Liver (tissue), 9 donors: Measurements from ENCODE around the gene LNX1. TPM values are rescaled to one million over a fixed set of nuclear protein-coding genes. Genes with fewer than 3 reads are reported as not detected.

ENCODE experiments used
- DNase-seq: peaks from one replicate; pipeline ENCODE4 v3.0.0-alpha.2; 2017; ENCODE audit warnings: low spot score
- H3K27ac ChIP-seq, 2 donors: one replicate each; pipeline ENCODE4 v1.7.0; 2013; ENCODE audit warnings: inconsistent platforms in 2 of 2, low read length in 2 of 2, control low read depth in 1 of 2, low read depth in 1 of 2, mild to moderate bottlenecking in 1 of 2
- H3K27me3 ChIP-seq, 4 donors: one replicate each; pipeline versions ENCODE4 v1.6.1 to v1.7.0; 2013; ENCODE audit warnings: low read length in 3 of 4, inconsistent platforms in 1 of 4, mild to moderate bottlenecking in 1 of 4, moderate library complexity in 1 of 4; ENCODE audit not compliant: control insufficient read depth in 4 of 4, insufficient read depth in 4 of 4
- H3K36me3 ChIP-seq, 4 donors: one replicate each; pipeline versions ENCODE4 v1.6.1 to v1.7.0; 2013; ENCODE audit warnings: low read length in 3 of 4, mild to moderate bottlenecking in 3 of 4, low read depth in 1 of 4, moderate library complexity in 1 of 4; ENCODE audit not compliant: control insufficient read depth in 4 of 4, insufficient read depth in 3 of 4
- H3K4me1 ChIP-seq, 4 donors: one replicate each; pipeline versions ENCODE4 v1.6.1 to v1.7.0; 2013; ENCODE audit warnings: low read length in 3 of 4, mild to moderate bottlenecking in 3 of 4, moderate library complexity in 1 of 4; ENCODE audit not compliant: control insufficient read depth in 4 of 4, insufficient read depth in 4 of 4
- H3K4me3 ChIP-seq, 3 donors: one replicate each; pipeline versions ENCODE4 v1.6.1 to v1.7.0; 2013; ENCODE audit warnings: low read length in 3 of 3, control low read depth in 1 of 3, low read depth in 1 of 3, mild to moderate bottlenecking in 1 of 3
- H3K9ac ChIP-seq, 2 donors: one replicate each; pipeline ENCODE4 v1.7.0; 2013; ENCODE audit warnings: low read length in 2 of 2, mild to moderate bottlenecking in 2 of 2, moderate library complexity in 2 of 2, control low read depth in 1 of 2, low read depth in 1 of 2
- H3K9me3 ChIP-seq, 4 donors: one replicate each; pipeline versions ENCODE4 v1.6.1 to v1.7.0; 2013; ENCODE audit warnings: low read length in 3 of 4; ENCODE audit not compliant: control insufficient read depth in 4 of 4
- EGR1 ChIP-seq, 2 donors: IDR thresholded peaks; 2 replicates each; pipeline ENCODE4 v1.6.1; 2016 to 2018; ENCODE audit warnings: antibody characterized with exemption in 2 of 2, low read depth in 2 of 2
- FOXA1 ChIP-seq: IDR thresholded peaks from 2 replicates; pipeline ENCODE4 v1.6.1; 2016; ENCODE audit warnings: antibody characterized with exemption
- FOXA2 ChIP-seq: IDR thresholded peaks from 2 replicates; pipeline ENCODE4 v1.6.1; 2016; ENCODE audit warnings: antibody characterized with exemption
- HNF4A ChIP-seq, 2 donors: conservative IDR thresholded peaks; 2 replicates each; pipeline ENCODE4 v1.6.1; 2016; ENCODE audit warnings: antibody characterized with exemption in 2 of 2, mild to moderate bottlenecking in 2 of 2
- JUND ChIP-seq, 2 donors: IDR thresholded peaks; 2 replicates each; pipeline ENCODE4 v1.6.1; 2016; ENCODE audit warnings: antibody characterized with exemption in 2 of 2
- NR2F2 ChIP-seq: IDR thresholded peaks from 2 replicates; pipeline ENCODE4 v1.6.1; 2016; ENCODE audit warnings: antibody characterized with exemption
- SP1 ChIP-seq: IDR thresholded peaks from 2 replicates; pipeline ENCODE4 v1.6.1; 2018; ENCODE audit warnings: antibody characterized with exemption, mild to moderate bottlenecking
- TAF1 ChIP-seq: conservative IDR thresholded peaks from 2 replicates; pipeline ENCODE4 v1.6.1; 2016; ENCODE audit warnings: antibody characterized with exemption, mild to moderate bottlenecking
- YY1 ChIP-seq: IDR thresholded peaks from 2 replicates; pipeline ENCODE4 v1.6.1; 2016; ENCODE audit warnings: antibody characterized with exemption, mild to moderate bottlenecking
- ZBTB33 ChIP-seq: IDR thresholded peaks from 2 replicates; pipeline ENCODE4 v1.6.1; 2016; ENCODE audit warnings: antibody characterized with exemption
- WGBS: extraction: QIAGEN DNeasy Blood & Tissue Kit; methylation state at CpG from one replicate; pipeline ENCODE4 v1.1.7; 2013; 5-methylcytosine and 5-hydroxymethylcytosine counted together
- polyA plus RNA-seq, 2 donors: library from polyadenylated mRNA; stranded (reverse) in 1 of 2; unstranded in 1 of 2; fragments of 200-250 nt in 1 of 2; fragments of >200 nt in 1 of 2; fragmentation: Nextera tagmentation in 1 of 2; extraction: Ambion mirVana in 1 of 2; gene quantifications; one replicate each; pipeline versions ENCODE4 v1.2.1 to v1.2.3, GENCODE V29; 2013 to 2015
- total RNA-seq, 2 donors: library from RNA; depleted of rRNA; stranded (reverse); fragments of >200 nt; gene quantifications; one replicate each; pipeline ENCODE4 v1.2.3, GENCODE V29; 2014
- TF ChIP-seq, protein P1 (sequence below): IDR thresholded peaks from 2 replicates; pipeline ENCODE4 v1.6.1; 2016; ENCODE audit warnings: antibody characterized with exemption, mild to moderate bottlenecking
- TF ChIP-seq, protein P2 (sequence below): IDR thresholded peaks from 2 replicates; pipeline ENCODE4 v1.6.1; 2016; ENCODE audit warnings: antibody characterized with exemption
- TF ChIP-seq, protein P3 (sequence below): IDR thresholded peaks from 2 replicates; pipeline ENCODE4 v1.6.1; 2016; ENCODE audit warnings: antibody characterized with exemption
- donor health status: healthy.
- donor health status: healthy.
- donor health status: healthy.
- donor health status: healthy.
- donor health status: healthy.

LNX1 gene
- total and polyA plus RNA-seq, 4 donors, result 1.5 to 3.4 (median 2.3) TPM

DNA sequence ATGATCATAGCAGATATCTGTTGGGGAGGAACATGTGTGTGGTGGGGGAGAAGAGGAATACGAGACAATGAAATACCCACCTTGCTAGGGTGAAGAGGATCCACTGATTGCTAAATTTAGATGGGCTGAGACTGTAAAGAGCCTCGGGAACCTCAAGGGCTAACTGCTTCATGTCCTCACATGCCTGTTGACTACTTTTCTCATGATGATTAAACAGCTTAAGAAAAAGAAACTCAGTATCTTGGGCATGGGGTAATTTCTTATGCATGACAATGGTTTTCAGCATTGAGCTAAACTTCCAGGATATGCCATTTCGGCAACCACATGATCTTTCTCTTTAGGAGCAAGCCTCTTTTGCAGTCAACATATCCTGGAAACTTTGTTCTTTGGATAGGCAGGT lies 3.9 kb upstream of the LNX1 start:
- no peaks in the 10 kb centered on the region for H3K36me3 ChIP-seq
- H3K27ac ChIP-seq, result no peak overlapping the region
- H3K9ac ChIP-seq, result no peak overlapping the region
- no peak for DNase-seq
- H3K4me1 ChIP-seq, result peaks cover 0 to 7% (median 3%) of the 10 kb centered on the region in 4 donors
- no peak overlapping the region for H3K4me3 ChIP-seq
- TF ChIP-seq JUND (IDR thresholded peaks at IDR 0.05) (no peak), FOXA1 (no peak), EGR1 (IDR thresholded peaks at IDR 0.05; ENCODE audit: low read depth in 2 of 2) (no peak), YY1 (no peak), ZBTB33 (no peak), FOXA2 (no peak), TAF1 (no peak), SP1 (no peak)
- TF ChIP-seq, protein P1, sequence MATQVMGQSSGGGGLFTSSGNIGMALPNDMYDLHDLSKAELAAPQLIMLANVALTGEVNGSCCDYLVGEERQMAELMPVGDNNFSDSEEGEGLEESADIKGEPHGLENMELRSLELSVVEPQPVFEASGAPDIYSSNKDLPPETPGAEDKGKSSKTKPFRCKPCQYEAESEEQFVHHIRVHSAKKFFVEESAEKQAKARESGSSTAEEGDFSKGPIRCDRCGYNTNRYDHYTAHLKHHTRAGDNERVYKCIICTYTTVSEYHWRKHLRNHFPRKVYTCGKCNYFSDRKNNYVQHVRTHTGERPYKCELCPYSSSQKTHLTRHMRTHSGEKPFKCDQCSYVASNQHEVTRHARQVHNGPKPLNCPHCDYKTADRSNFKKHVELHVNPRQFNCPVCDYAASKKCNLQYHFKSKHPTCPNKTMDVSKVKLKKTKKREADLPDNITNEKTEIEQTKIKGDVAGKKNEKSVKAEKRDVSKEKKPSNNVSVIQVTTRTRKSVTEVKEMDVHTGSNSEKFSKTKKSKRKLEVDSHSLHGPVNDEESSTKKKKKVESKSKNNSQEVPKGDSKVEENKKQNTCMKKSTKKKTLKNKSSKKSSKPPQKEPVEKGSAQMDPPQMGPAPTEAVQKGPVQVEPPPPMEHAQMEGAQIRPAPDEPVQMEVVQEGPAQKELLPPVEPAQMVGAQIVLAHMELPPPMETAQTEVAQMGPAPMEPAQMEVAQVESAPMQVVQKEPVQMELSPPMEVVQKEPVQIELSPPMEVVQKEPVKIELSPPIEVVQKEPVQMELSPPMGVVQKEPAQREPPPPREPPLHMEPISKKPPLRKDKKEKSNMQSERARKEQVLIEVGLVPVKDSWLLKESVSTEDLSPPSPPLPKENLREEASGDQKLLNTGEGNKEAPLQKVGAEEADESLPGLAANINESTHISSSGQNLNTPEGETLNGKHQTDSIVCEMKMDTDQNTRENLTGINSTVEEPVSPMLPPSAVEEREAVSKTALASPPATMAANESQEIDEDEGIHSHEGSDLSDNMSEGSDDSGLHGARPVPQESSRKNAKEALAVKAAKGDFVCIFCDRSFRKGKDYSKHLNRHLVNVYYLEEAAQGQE, result no peak
- TF ChIP-seq, protein P2, sequence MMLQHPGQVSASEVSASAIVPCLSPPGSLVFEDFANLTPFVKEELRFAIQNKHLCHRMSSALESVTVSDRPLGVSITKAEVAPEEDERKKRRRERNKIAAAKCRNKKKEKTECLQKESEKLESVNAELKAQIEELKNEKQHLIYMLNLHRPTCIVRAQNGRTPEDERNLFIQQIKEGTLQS, result no peak
- H3K9me3 ChIP-seq, result no peaks in the 10 kb centered on the region
- H3K27me3 ChIP-seq, result no peaks in the 10 kb centered on the region
- WGBS, result 96% methylated on average over 3 of the region's 3 CpGs

DNA sequence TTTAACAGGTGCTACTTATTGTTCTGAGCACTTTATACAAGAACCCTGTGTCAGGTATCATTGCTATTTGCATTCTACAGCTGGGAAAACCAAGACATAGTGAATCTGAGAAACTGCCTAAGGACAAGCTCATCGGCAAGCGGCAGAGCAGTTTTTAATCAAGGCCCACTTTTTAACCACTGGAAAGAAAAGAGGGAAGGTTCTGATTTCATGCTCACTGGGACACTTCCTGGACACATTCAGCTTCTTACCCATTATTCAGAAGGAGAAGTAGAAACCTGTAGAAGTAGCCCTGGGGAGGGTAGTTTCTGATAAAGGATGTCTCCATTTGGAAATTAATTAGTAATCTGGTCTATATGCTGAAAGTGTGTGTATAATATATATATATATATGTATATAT lies 2.5 kb upstream of the LNX1 start:
- no peak for DNase-seq
- no peak overlapping the region for H3K4me3 ChIP-seq
- 95% methylated on average over 2 of the region's 2 CpGs for WGBS
- no peak overlapping the region for H3K27ac ChIP-seq
- TF ChIP-seq, protein P3, sequence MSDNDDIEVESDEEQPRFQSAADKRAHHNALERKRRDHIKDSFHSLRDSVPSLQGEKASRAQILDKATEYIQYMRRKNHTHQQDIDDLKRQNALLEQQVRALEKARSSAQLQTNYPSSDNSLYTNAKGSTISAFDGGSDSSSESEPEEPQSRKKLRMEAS, result no peak
- TF ChIP-seq, protein P2, result no peak
- no peak for TF ChIP-seq ZBTB33
- TF ChIP-seq NR2F2, result no peak
- no peak for TF ChIP-seq HNF4A (conservative IDR thresholded peaks at IDR 0.05)
- no peaks in the 10 kb centered on the region for H3K36me3 ChIP-seq
- no peaks in the 10 kb centered on the region for H3K27me3 ChIP-seq
- peaks cover 5 to 16% (median 8%) of the 10 kb centered on the region in 4 donors for H3K4me1 ChIP-seq
- H3K9ac ChIP-seq, result no peak overlapping the region
- no peaks in the 10 kb centered on the region for H3K9me3 ChIP-seq
